ENCODE data around the gene CCDC6.
"Not testable (repeated sequence)": the region's sequence is repeated elsewhere in the genome, so short reads cannot be mapped to it uniquely, and the experiment has no call there.

Gene CCDC6

GRCh38 chr10:59942556-59942955 lies 36.2 kb upstream of the CCDC6 start:
- no peaks in the 10 kb centered on the region for H3K9me3 ChIP-seq (replicated peaks in 1 of 2; ENCODE audit: control insufficient read depth in 2 of 2, insufficient read depth in 1 of 2, low read depth in 1 of 2, low read length in 2 of 2)
- no peak overlapping the region for H3K14ac ChIP-seq (ENCODE audit: low read length)
- no peak overlapping the region for H3K9ac ChIP-seq (ENCODE audit: low read depth, low read length, poor library complexity)
- no peak overlapping the region for H2AK5ac ChIP-seq (ENCODE audit: low read depth, low read length)
- H3K4ac ChIP-seq (ENCODE audit: low read length): no peak overlapping the region
- no CpG with 5 or more reads among the region's 4 CpGs for WGBS, 2 donors (ENCODE audit: extremely low coverage in 2 of 2, insufficient read length in 2 of 2, insufficient replicate concordance in 1 of 2)
- no peaks in the 10 kb centered on the region for H3K79me1 ChIP-seq (ENCODE audit: low read depth, low read length)
- no peaks in the 10 kb centered on the region for H3K27me3 ChIP-seq (ENCODE audit: control insufficient read depth in 3 of 3, insufficient read depth in 3 of 3, low read depth in 1 of 3, low read length in 3 of 3)
- no peak overlapping the region for H2BK15ac ChIP-seq (ENCODE audit: low read length)
- H3K4me3 ChIP-seq (ENCODE audit: low read length in 2 of 2): no peak overlapping the region
- no peak overlapping the region for H4K91ac ChIP-seq (ENCODE audit: low read depth, low read length, poor library complexity)
- no peak for DNase-seq (ENCODE audit: low spot score)
- H2BK5ac ChIP-seq (ENCODE audit: low read length): no peak overlapping the region
- H3K36me3 ChIP-seq (replicated peaks in 1 of 2; ENCODE audit: control insufficient read depth in 2 of 2, insufficient read depth in 2 of 2, low read length in 2 of 2): no peaks in the 10 kb centered on the region
- no peak overlapping the region for H2BK12ac ChIP-seq (ENCODE audit: low read length)
- H3K27ac ChIP-seq (replicated peaks; ENCODE audit: low read length): no peak overlapping the region
- no peak overlapping the region for H3K18ac ChIP-seq (ENCODE audit: low read length)
- no peak overlapping the region for H3K23ac ChIP-seq (ENCODE audit: low read depth, low read length, poor library complexity)
- no peak overlapping the region for H2AFZ ChIP-seq (ENCODE audit: low read length)
- H2BK120ac ChIP-seq (ENCODE audit: low read depth, low read length): no peak overlapping the region
- H3K4me2 ChIP-seq (ENCODE audit: insufficient read depth, low read length, poor library complexity, severe bottlenecking): no peak overlapping the region
- H3K4me1 ChIP-seq (ENCODE audit: control insufficient read depth in 2 of 2, insufficient read depth in 1 of 2, low read depth in 1 of 2, low read length in 2 of 2): peaks cover 0 to 2% of the 10 kb centered on the region in 2 donors
- H4K8ac ChIP-seq (ENCODE audit: low read depth, low read length): no peak overlapping the region

GRCh38 chr10:59937720-59938119 lies 31.4 kb upstream of the CCDC6 start:
- no peak overlapping the region for H4K91ac ChIP-seq (ENCODE audit: low read depth, low read length, poor library complexity)
- no peak overlapping the region for H2BK15ac ChIP-seq (ENCODE audit: low read length)
- no peak overlapping the region for H3K18ac ChIP-seq (ENCODE audit: low read length)
- H3K9ac ChIP-seq (ENCODE audit: low read depth, low read length, poor library complexity): no peak overlapping the region
- no peak overlapping the region for H3K4me2 ChIP-seq (ENCODE audit: insufficient read depth, low read length, poor library complexity, severe bottlenecking)
- no peaks in the 10 kb centered on the region for H3K27me3 ChIP-seq (ENCODE audit: control insufficient read depth in 3 of 3, insufficient read depth in 3 of 3, low read depth in 1 of 3, low read length in 3 of 3)
- H3K23ac ChIP-seq (ENCODE audit: low read depth, low read length, poor library complexity): no peak overlapping the region
- no peaks in the 10 kb centered on the region for H3K79me1 ChIP-seq (ENCODE audit: low read depth, low read length)
- DNase-seq (ENCODE audit: low spot score): no peak
- H3K36me3 ChIP-seq (replicated peaks in 1 of 2; ENCODE audit: control insufficient read depth in 2 of 2, insufficient read depth in 2 of 2, low read length in 2 of 2): no peaks in the 10 kb centered on the region
- no peak overlapping the region for H3K27ac ChIP-seq (replicated peaks; ENCODE audit: low read length)
- no peak overlapping the region for H3K4ac ChIP-seq (ENCODE audit: low read length)
- H2BK120ac ChIP-seq (ENCODE audit: low read depth, low read length): no peak overlapping the region
- no peaks in the 10 kb centered on the region for H3K4me1 ChIP-seq (ENCODE audit: control insufficient read depth in 2 of 2, insufficient read depth in 1 of 2, low read depth in 1 of 2, low read length in 2 of 2)
- H3K14ac ChIP-seq (ENCODE audit: low read length): no peak overlapping the region
- no peak overlapping the region for H2AK5ac ChIP-seq (ENCODE audit: low read depth, low read length)
- H2BK5ac ChIP-seq (ENCODE audit: low read length): no peak overlapping the region
- H3K4me3 ChIP-seq (ENCODE audit: low read length in 2 of 2): no peak overlapping the region
- H4K8ac ChIP-seq (ENCODE audit: low read depth, low read length): no peak overlapping the region
- no peak overlapping the region for H2BK12ac ChIP-seq (ENCODE audit: low read length)
- H3K9me3 ChIP-seq (replicated peaks in 1 of 2; ENCODE audit: control insufficient read depth in 2 of 2, insufficient read depth in 1 of 2, low read depth in 1 of 2, low read length in 2 of 2): no peaks in the 10 kb centered on the region
- WGBS, 2 donors (ENCODE audit: extremely low coverage in 2 of 2, insufficient read length in 2 of 2, insufficient replicate concordance in 1 of 2): no CpG with 5 or more reads among the region's 1 CpG
- no peak overlapping the region for H2AFZ ChIP-seq (ENCODE audit: low read length)

GRCh38 chr10:59934701-59935100 lies 28.3 kb upstream of the CCDC6 start:
- Histone ChIP-seq H2BK5ac (ENCODE audit: low read length) (no peak overlapping the region), H3K9ac (ENCODE audit: low read depth, low read length, poor library complexity) (no peak overlapping the region), H3K23ac (ENCODE audit: low read depth, low read length, poor library complexity) (no peak overlapping the region), H3K27ac (replicated peaks; ENCODE audit: low read length) (no peak overlapping the region), H2BK15ac (ENCODE audit: low read length) (no peak overlapping the region), H2AK5ac (ENCODE audit: low read depth, low read length) (no peak overlapping the region), H3K18ac (ENCODE audit: low read length) (no peak overlapping the region), H2BK12ac (ENCODE audit: low read length) (no peak overlapping the region), H3K9me3 (replicated peaks in 1 of 2; ENCODE audit: control insufficient read depth in 2 of 2, insufficient read depth in 1 of 2, low read depth in 1 of 2, low read length in 2 of 2) (no peaks in the 10 kb centered on the region), H3K79me1 (ENCODE audit: low read depth, low read length) (no peaks in the 10 kb centered on the region), H3K4me1 (ENCODE audit: control insufficient read depth in 2 of 2, insufficient read depth in 1 of 2, low read depth in 1 of 2, low read length in 2 of 2) (no peaks in the 10 kb centered on the region), H3K4ac (ENCODE audit: low read length) (no peak overlapping the region), H2AFZ (ENCODE audit: low read length) (no peak overlapping the region), H4K91ac (ENCODE audit: low read depth, low read length, poor library complexity) (no peak overlapping the region), H3K14ac (ENCODE audit: low read length) (no peak overlapping the region), H3K4me3 (ENCODE audit: low read length in 2 of 2) (no peak overlapping the region), H4K8ac (ENCODE audit: low read depth, low read length) (no peak overlapping the region), H3K27me3 (ENCODE audit: control insufficient read depth in 3 of 3, insufficient read depth in 3 of 3, low read depth in 1 of 3, low read length in 3 of 3) (no peaks in the 10 kb centered on the region), H3K4me2 (ENCODE audit: insufficient read depth, low read length, poor library complexity, severe bottlenecking) (no peak overlapping the region), H3K36me3 (replicated peaks in 1 of 2; ENCODE audit: control insufficient read depth in 2 of 2, insufficient read depth in 2 of 2, low read length in 2 of 2) (no peaks in the 10 kb centered on the region), H2BK120ac (ENCODE audit: low read depth, low read length) (no peak overlapping the region)
- WGBS, 2 donors (ENCODE audit: extremely low coverage in 2 of 2, insufficient read length in 2 of 2, insufficient replicate concordance in 1 of 2): no CpG with 5 or more reads among the region's 2 CpGs
- no peak for DNase-seq (ENCODE audit: low spot score)

- H3K23ac ChIP-seq (ENCODE audit: low read depth, low read length, poor library complexity); DNase-seq (ENCODE audit: low spot score); H2BK12ac ChIP-seq (ENCODE audit: low read length); H3K18ac ChIP-seq (ENCODE audit: low read length); H3K4ac ChIP-seq (ENCODE audit: low read length); H2BK120ac ChIP-seq (ENCODE audit: low read depth, low read length); H3K79me1 ChIP-seq (ENCODE audit: low read depth, low read length); H4K8ac ChIP-seq (ENCODE audit: low read depth, low read length); H3K27me3 ChIP-seq (ENCODE audit: control insufficient read depth in 3 of 3, insufficient read depth in 3 of 3, low read depth in 1 of 3, low read length in 3 of 3); H3K9ac ChIP-seq (ENCODE audit: low read depth, low read length, poor library complexity); H2BK5ac ChIP-seq (ENCODE audit: low read length); H3K36me3 ChIP-seq (replicated peaks in 1 of 2; ENCODE audit: control insufficient read depth in 2 of 2, insufficient read depth in 2 of 2, low read length in 2 of 2); H3K4me2 ChIP-seq (ENCODE audit: insufficient read depth, low read length, poor library complexity, severe bottlenecking); H2AFZ ChIP-seq (ENCODE audit: low read length); H3K4me1 ChIP-seq (ENCODE audit: control insufficient read depth in 2 of 2, insufficient read depth in 1 of 2, low read depth in 1 of 2, low read length in 2 of 2); H4K91ac ChIP-seq (ENCODE audit: low read depth, low read length, poor library complexity); H3K27ac ChIP-seq (replicated peaks; ENCODE audit: low read length); H3K9me3 ChIP-seq (replicated peaks in 1 of 2; ENCODE audit: control insufficient read depth in 2 of 2, insufficient read depth in 1 of 2, low read depth in 1 of 2, low read length in 2 of 2); H2BK15ac ChIP-seq (ENCODE audit: low read length); H2AK5ac ChIP-seq (ENCODE audit: low read depth, low read length); H3K14ac ChIP-seq (ENCODE audit: low read length); H3K4me3 ChIP-seq (ENCODE audit: low read length in 2 of 2): not testable (repeated sequence)
- no CpG with 5 or more reads among the region's 5 CpGs for WGBS, 2 donors (ENCODE audit: extremely low coverage in 2 of 2, insufficient read length in 2 of 2, insufficient replicate concordance in 1 of 2)
These were observed 24.6 kb upstream of the CCDC6 start for GRCh38 chr10:59930788-59931521.
